ENCODE results near the gene SUN2.
A peak's percentile ranks its signal among the peaks of the same experiment; 100 is the strongest.
"Not testable (repeated sequence)": the region's sequence is repeated elsewhere in the genome, so short reads cannot be mapped to it uniquely, and the experiment has no call there.

SUN2 gene, protein sequence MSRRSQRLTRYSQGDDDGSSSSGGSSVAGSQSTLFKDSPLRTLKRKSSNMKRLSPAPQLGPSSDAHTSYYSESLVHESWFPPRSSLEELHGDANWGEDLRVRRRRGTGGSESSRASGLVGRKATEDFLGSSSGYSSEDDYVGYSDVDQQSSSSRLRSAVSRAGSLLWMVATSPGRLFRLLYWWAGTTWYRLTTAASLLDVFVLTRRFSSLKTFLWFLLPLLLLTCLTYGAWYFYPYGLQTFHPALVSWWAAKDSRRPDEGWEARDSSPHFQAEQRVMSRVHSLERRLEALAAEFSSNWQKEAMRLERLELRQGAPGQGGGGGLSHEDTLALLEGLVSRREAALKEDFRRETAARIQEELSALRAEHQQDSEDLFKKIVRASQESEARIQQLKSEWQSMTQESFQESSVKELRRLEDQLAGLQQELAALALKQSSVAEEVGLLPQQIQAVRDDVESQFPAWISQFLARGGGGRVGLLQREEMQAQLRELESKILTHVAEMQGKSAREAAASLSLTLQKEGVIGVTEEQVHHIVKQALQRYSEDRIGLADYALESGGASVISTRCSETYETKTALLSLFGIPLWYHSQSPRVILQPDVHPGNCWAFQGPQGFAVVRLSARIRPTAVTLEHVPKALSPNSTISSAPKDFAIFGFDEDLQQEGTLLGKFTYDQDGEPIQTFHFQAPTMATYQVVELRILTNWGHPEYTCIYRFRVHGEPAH

GRCh38 chr22:38755911-38756532, at the start of gene SUN2:
Gene SUN2, minus strand, starts transcription at chr22:38755998. Its CDS starts 3,370 bp downstream, at chr22:38752628.
- DNase-seq (ENCODE audit: low spot score) (peak; percentile 65), FAIRE-seq (no peak)

DNA sequence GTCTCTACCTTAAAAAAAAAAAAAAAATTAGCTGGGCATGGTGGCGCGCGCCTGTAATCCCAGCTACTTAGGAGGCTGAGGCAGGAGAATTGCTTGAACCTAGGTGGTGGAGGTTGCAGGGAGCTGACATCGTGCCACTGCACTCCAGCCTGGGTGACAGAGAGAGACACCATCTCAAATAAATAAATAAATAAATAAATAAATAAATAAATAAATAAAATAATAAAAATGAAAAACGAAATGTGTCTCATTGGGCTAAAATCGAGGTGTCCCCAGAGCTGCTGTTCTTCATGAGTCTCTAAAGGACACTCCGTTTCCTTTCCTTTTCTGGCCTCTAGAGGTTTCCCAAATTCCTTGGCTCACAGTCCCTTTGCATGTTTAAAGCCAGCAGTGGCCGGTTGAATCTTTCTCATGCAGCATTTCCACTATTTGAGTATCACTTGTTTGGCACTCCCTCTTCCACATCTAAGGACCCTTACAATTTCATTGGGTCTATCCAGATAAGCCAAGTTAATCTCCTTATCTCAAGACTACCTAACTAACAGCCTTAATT, 49.3 kb upstream of the SUN2 start:
- DNase-seq (ENCODE audit: low spot score); FAIRE-seq: not testable (repeated sequence)

DNA sequence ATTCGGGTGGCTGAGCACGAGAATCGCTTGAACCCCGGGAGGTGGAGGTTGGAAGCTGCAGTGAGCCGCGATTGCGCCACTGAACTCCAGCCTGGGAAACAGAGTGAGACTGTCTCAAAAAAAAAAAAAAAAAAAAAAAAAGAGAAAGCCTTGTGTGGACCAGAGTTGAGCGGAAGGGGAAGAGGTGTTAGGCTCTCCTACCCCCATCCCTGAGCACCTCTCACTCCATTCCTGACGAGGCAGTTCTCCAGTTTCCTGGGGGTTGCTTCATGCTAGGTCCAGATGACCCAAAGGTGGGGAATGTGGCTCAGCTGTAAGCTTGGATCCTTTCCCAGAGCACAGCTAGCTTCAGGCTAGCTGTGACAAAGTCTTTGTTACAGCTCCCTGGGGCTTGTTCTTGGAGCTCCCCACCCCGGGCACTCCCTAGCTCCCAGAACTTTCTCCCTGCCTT, 46.9 kb upstream of the SUN2 start:
- peak; percentile 80 for FAIRE-seq
- DNase-seq (ENCODE audit: low spot score): peak; percentile 91

DNA sequence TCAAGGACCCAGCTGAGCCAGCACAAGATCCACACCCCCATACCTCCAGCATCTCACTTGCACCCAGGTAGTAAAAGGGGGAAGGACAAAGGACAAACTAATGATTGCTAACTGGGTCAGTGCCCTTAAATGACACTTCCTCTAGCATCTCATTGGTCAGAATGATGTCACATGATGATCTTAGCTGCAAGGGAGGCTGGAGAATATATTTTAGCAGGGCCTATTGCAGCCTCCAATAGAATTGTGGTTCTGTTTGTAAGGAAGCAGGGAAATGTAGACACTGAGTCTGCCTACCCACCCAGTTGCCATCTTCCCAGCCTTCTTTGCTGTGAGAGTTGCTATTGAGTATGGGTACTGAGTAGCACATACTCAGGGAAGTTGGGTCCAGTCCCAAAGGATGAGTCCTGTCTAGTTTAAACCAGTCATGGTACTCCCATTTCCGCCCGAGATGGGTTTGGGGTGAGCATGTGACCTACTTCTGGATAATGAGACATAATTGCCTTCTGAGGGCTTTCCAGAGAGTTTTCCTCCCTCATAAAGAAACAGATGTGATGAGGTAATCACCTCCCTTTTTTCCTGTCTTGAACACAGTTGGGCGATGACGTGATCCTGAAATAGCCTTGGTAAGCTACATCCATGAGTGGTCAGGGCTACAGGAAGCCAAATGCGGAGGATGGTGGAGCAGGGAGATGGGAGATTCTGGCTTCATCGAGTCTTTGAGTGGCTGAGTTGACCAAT, 43.6 kb upstream of the SUN2 start:
- peak; percentile 29 for DNase-seq (ENCODE audit: low spot score)
- FAIRE-seq: no peak

DNA sequence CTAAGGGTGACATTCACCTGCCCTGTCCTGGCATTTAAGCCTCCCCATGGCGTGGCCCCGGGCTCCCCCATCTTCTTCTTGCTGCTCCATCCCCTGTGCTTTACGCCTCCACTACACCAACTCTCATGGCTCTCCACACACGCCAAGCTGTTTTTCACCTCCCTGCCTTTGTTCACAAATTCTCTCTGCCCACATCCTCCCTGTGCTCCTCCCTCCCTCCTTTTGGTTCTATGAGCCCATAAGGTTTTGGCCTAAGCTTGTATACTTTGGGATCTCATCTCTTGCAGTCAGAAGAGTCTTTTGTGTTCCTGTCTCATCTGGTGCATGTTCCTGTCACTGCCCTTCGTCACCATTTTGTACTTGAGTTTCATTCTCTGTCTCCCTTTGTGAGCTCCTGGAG, 42.7 kb upstream of the SUN2 start:
- DNase-seq (ENCODE audit: low spot score) (no peak), FAIRE-seq (no peak)

GRCh38 chr22:38796262-38796957, 40.6 kb upstream of the SUN2 start:
- FAIRE-seq (no peak), DNase-seq (ENCODE audit: low spot score) (no peak)

DNA sequence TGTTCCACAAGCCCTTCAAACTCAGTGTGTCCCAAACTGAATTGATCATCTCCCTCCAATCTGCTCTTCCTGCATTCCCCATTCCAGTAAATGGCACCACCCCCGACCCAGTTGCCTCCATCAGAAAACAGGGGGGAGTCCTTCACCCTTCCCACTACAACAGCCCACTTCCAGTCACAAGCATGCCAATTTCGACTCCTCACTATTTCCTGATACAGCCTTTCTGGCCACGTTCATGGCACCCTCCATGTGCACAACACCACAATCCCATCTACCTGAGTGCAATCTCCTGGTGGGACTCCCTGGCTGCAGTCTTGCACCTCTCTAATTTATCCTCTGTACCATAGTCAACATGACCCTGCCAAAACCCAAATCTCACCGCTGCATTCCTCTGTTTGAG, 39.8 kb upstream of the SUN2 start:
- FAIRE-seq (no peak), DNase-seq (ENCODE audit: low spot score) (no peak)

GRCh38 chr22:38793721-38794466, 38.1 kb upstream of the SUN2 start, which contains the start of gene DNAL4:
Gene DNAL4, minus strand, starts transcription at chr22:38794143. Its CDS starts 11,412 bp downstream, at chr22:38782731.
- DNase-seq (ENCODE audit: low spot score) (peak; percentile 96), FAIRE-seq (peak; percentile 85)

GRCh38 chr22:38793317-38793716, 37.5 kb upstream of the SUN2 start:
- FAIRE-seq: no peak
- DNase-seq (ENCODE audit: low spot score): no peak

DNA sequence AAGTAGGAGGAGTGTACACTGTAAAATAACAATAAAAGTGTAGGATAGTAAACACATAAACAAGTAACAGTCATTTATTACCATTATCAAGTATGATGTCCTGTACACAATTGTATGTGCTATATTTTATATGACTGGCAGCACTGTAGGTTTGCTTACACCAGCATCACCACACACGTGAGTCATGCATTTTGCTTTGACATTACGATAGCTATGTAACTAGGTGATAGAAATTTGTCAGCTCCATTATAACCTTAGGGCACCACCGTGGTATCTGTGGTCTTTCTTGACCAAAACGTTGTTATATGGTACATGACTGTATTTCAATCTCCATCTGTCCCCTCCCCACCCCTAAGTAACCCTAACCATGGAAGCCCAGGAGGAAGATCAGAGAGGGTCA, 37.0 kb upstream of the SUN2 start:
- DNase-seq (ENCODE audit: low spot score): peak; percentile 49

DNA sequence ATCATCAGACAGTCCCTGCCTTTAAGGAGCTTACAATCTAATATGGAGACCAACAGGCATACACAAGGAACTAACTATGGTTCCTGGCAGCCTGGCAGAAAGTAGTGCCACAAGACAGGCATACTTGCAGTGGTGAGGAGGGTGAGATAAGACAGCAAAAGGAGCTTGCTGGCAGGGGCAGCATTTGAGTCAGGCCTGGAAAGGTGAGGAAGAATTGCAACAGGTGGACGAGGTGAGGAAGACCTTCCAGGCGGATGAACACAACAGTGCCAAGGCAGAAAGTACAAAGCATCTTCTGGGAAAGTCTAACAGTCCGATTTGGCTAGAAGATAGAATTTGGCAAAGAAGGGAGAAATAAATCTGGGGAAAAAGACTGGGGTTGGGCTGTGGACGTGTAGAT, 33.8 kb upstream of the SUN2 start:
- FAIRE-seq (no peak), DNase-seq (ENCODE audit: low spot score) (no peak)

More for the DNA sequence above, 37.0 kb upstream of the SUN2 start:
- no peak for FAIRE-seq

DNA sequence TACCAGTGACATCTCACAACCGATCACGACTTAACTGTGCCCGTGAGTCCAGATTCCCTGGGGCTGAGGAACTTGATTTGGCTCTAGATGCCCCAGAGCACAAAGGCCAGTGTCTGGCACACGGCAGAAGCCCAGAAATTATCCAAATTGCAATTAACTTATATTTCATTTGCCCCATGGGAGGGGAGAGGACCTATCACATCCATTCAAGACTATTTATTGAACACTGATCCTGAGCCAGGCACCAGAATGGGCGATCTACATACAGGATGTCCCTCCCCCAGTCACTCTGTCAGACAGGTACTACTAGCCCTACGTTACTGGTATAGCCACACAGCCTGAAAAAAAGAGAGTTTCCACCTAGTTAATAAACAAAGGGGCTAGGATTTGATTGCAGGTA, 33.0 kb upstream of the SUN2 start:
- FAIRE-seq: no peak
- no peak for DNase-seq (ENCODE audit: low spot score)

DNA sequence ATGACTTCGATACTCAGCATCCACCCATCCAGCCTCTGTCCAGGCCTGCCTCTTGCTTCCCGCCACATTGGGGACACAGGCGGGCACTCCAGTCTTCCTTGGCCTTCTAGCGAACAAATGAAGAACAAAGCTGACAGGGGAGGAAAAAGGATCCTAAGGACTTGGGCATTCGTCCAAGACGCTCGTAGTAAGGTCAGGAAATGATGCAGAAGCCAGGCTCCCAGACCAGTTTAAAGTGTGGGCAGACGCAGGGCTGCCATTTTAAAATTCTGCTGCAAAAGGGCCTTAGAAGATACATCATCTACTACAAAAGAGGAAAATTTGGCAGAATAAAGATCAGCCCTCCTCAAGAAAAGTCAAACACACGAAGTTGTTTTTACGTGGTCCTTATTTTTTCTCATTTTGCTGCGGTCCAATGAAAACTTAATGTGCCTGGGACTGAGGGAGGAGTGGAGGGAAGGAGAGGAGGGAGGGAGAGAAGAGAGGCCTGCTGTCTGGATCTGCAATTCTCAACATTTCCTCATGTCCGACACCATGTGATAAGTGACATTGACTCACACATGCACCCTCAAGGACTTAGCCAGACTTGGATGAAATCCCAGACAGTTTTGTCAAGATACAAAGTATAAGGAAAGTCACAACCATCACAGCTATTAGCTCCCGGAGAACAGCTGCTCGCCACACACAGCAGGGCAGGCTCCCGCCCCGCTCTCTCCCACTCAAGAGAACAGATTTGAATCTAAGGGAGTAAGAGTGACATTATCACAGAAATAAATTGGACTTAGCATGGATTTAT, 32.4 kb upstream of the SUN2 start:
- FAIRE-seq: peak; percentile 72
- DNase-seq (ENCODE audit: low spot score): peak; percentile 58

GRCh38 chr22:38786631-38787030, 30.8 kb upstream of the SUN2 start:
- FAIRE-seq: no peak
- no peak for DNase-seq (ENCODE audit: low spot score)

DNA sequence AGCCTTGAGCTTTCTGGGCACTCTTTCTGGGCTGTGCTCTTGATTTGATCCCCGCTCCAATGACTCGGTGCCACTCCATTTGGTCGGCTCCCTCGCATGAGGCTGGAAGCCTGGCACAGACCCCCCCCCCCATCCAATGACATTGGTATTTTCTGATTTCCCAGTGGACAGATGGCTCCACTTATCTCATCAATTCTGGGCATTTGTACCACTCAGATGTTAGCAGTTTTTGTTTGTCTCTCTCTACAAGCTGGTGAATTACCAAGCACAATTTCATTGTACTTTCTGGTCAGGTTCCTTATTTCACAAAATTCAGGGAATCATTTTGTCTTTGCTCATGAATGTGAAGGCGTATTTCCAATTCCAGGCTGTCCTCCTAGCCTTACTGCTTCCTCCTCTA, 29.1 kb upstream of the SUN2 start:
- DNase-seq (ENCODE audit: low spot score) (no peak), FAIRE-seq (no peak)

GRCh38 chr22:38784035-38784434, 28.2 kb upstream of the SUN2 start:
- no peak for DNase-seq (ENCODE audit: low spot score)
- FAIRE-seq: no peak

DNA sequence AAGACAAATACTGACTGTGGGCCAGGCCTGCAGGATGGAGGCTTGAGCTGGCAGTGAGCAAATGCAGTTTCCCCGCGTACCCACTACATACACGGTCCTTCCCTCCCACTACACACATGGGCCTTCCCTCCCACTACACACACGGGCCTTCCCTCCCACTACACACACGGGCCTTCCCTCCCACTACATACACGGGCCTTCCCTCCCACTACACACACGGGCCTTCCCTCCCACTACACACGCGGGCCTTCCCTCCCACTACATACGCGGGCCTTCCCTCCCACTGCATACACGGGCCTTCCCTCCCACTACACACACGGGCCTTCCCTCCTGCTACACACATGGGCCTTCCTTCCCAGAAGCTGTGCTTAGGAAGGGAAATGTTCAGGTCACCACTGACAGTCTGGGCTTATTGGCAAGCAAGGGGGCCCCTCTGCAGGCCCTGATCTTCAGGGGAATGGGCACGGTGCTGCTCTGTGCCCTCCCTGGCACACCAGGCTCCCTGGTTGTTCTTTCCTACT, 27.4 kb upstream of the SUN2 start:
- FAIRE-seq (no peak), DNase-seq (ENCODE audit: low spot score) (no peak)

GRCh38 chr22:38782402-38783094, 26.8 kb upstream of the SUN2 start:
- DNase-seq (ENCODE audit: low spot score) (no peak), FAIRE-seq (no peak)
